Measurements from ENCODE around the gene NADSYN1. TPM values are rescaled to one million over a fixed set of nuclear protein-coding genes. Genes with fewer than 3 reads are reported as not detected.

NADSYN1 gene
- total and polyA plus RNA-seq, 2 of the 13 experiments (the other 11 are each of a cell fraction or from before 2014, with no cell fraction given), result 35.7 to 51.5 TPM

DNA sequence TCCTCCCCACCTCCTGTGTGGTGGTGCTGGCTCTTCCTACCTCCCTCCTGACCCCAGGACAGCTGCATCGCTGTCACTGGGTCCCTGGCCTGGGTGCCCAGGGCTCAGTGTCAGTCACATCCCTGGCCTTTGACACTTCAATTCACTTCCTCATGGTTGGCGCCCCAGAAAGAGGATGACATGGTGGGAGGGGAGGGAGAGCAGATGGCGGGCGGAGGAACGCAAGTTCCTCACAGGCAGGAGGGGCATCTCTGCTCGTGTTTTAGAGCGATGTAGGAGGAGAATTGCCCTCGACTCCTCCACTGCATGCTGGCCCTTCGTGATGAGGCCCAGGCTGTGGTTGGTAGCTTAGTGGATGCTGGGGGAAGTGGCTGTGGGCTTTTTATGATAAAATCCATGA lies 38.9 kb downstream of the NADSYN1 start (continued):
- TF ChIP-seq ZNF431 (CRISPR knock-in tag; IDR thresholded peaks at IDR 0.05; ENCODE audit: borderline replicate concordance, low read depth) (no peak), U2AF1 (optimal IDR thresholded peaks at IDR 0.05; ENCODE audit: low read depth, low read length) (no peak), ZNF572 (CRISPR knock-in tag; IDR thresholded peaks at IDR 0.05) (no peak)

DNA sequence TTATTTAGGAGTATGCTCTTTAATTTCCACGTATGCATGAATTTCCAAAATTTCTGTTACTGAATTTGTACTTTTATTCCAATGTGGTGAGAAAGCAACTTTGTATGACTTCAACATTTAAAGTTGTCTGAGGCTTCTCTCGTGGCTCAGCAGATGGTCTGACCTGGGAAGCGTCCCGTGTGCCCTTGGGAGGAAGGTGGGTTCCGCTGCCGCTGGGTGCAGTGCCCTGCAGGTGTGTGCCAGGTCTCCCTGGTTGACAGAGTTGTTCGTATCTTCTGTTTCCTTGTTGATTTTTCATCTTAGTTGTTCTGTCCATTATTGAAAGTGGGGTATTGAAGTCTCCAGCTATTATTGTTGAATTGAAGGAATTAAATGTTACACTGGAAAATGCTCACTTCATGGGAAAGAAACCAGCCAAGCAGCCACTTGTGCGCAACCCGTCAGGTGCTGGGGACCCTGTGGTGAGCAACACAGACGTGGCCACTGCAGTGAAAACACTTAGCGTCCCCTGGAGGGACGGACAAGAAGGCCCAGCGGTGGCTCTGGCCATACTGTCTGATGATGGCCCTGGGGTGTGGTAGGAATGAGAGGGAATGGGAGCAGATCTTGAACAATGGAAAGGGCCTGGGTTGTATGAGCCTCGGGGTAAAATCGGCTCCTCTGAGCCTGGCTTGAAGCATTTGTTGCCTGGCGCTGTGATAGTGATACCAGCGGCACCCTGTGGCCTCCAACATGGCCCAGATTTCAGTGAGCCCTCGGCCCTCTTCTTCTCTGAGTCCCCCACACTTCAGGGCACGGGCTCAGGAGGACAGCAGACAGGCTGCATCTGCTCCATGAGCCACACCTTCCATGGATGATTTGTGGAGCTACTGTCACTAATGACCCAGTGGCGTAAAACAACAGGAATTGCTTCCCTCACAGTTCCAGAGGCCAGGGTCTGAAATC lies 42.6 kb downstream of the NADSYN1 start:
- FAIRE-seq (no peak), ATAC-seq (no peak), DNase-seq (ENCODE audit: low spot score) (no peak)
- no peak overlapping the region for H3K9ac ChIP-seq (ENCODE audit: insufficient read depth, low read depth, low read length)
- H3K36me3 ChIP-seq (replicated peaks in 1 of 2; ENCODE audit: control insufficient read depth in 1 of 2, insufficient read depth in 2 of 2, low read length in 2 of 2), result peaks cover 19 to 78% of the 10 kb centered on the region in 2 experiments; a peak in 4 of 5 replicates
- H4K20me1 ChIP-seq (ENCODE audit: insufficient read depth, low read length), result no peaks in the 10 kb centered on the region
- no peak overlapping the region for H3K4me2 ChIP-seq (ENCODE audit: low read depth, low read length)
- BruUV-seq (replicated peaks), result no TSS peak
- no peaks in the 10 kb centered on the region for H3K4me1 ChIP-seq (ENCODE audit: insufficient read depth, low read length)
- ChIA-PET POLR2A (no interaction called here), CTCF (ENCODE audit: low intra/inter-chr PET ratio, low total read pairs) (no interaction called here)
- H3K27ac ChIP-seq (ENCODE audit: extremely low read length, insufficient read depth, low read length), result no peak overlapping the region
- TF ChIP-seq GTF2F1 (IDR thresholded peaks at IDR 0.05; ENCODE audit: low read length) (no peak), HNRNPK (IDR thresholded peaks at IDR 0.05; ENCODE audit: low read depth, low read length, poor library complexity, severe bottlenecking) (no peak), ZNF563 (CRISPR knock-in tag; IDR thresholded peaks at IDR 0.05) (no peak)
- TF ChIP-seq, protein P1, sequence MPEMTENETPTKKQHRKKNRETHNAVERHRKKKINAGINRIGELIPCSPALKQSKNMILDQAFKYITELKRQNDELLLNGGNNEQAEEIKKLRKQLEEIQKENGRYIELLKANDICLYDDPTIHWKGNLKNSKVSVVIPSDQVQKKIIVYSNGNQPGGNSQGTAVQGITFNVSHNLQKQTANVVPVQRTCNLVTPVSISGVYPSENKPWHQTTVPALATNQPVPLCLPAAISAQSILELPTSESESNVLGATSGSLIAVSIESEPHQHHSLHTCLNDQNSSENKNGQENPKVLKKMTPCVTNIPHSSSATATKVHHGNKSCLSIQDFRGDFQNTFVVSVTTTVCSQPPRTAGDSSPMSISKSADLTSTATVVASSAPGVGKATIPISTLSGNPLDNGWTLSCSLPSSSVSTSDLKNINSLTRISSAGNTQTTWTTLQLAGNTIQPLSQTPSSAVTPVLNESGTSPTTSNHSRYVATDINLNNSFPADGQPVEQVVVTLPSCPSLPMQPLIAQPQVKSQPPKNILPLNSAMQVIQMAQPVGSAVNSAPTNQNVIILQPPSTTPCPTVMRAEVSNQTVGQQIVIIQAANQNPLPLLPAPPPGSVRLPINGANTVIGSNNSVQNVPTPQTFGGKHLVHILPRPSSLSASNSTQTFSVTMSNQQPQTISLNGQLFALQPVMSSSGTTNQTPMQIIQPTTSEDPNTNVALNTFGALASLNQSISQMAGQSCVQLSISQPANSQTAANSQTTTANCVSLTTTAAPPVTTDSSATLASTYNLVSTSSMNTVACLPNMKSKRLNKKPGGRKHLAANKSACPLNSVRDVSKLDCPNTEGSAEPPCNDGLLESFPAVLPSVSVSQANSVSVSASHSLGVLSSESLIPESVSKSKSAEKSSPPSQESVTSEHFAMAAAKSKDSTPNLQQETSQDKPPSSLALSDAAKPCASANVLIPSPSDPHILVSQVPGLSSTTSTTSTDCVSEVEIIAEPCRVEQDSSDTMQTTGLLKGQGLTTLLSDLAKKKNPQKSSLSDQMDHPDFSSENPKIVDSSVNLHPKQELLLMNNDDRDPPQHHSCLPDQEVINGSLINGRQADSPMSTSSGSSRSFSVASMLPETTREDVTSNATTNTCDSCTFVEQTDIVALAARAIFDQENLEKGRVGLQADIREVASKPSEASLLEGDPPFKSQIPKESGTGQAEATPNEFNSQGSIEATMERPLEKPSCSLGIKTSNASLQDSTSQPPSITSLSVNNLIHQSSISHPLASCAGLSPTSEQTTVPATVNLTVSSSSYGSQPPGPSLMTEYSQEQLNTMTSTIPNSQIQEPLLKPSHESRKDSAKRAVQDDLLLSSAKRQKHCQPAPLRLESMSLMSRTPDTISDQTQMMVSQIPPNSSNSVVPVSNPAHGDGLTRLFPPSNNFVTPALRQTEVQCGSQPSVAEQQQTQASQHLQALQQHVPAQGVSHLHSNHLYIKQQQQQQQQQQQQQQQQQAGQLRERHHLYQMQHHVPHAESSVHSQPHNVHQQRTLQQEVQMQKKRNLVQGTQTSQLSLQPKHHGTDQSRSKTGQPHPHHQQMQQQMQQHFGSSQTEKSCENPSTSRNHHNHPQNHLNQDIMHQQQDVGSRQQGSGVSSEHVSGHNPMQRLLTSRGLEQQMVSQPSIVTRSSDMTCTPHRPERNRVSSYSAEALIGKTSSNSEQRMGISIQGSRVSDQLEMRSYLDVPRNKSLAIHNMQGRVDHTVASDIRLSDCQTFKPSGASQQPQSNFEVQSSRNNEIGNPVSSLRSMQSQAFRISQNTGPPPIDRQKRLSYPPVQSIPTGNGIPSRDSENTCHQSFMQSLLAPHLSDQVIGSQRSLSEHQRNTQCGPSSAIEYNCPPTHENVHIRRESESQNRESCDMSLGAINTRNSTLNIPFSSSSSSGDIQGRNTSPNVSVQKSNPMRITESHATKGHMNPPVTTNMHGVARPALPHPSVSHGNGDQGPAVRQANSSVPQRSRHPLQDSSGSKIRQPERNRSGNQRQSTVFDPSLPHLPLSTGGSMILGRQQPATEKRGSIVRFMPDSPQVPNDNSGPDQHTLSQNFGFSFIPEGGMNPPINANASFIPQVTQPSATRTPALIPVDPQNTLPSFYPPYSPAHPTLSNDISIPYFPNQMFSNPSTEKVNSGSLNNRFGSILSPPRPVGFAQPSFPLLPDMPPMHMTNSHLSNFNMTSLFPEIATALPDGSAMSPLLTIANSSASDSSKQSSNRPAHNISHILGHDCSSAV (CRISPR knock-in tag; IDR thresholded peaks at IDR 0.05; ENCODE audit: borderline replicate concordance), result no peak
- H2AFZ ChIP-seq (ENCODE audit: low read length), result no peak overlapping the region
- no peaks in the 10 kb centered on the region for H3K79me2 ChIP-seq (ENCODE audit: insufficient read depth, low read length)
- in situ Hi-C loops (cut with HindIII; ENCODE audit: extremely low pct_ligation_motif_present, low pct_unique_long_range_greater_than_20kb), result no loop called here
- H3K4me3 ChIP-seq (replicated peaks in 1 of 3; ENCODE audit: insufficient read depth in 1 of 3, low read depth in 2 of 3, low read length in 3 of 3), result no peak overlapping the region
- 97% methylated on average over 20 of the region's 20 CpGs for WGBS (ENCODE audit: low lambda C conversion rate)
- H3K27me3 ChIP-seq (ENCODE audit: control insufficient read depth in 1 of 2, insufficient read depth in 2 of 2, low read length in 2 of 2), result no peaks in the 10 kb centered on the region
- intact Hi-C loops (cut with micrococcal nuclease; ENCODE audit: unreplicated experiment), result no loop called here
- H3K9me3 ChIP-seq (ENCODE audit: low read length), result no peaks in the 10 kb centered on the region
